ENCODE data around the gene MRPL21.
"Not testable (repeated sequence)": the region's sequence is repeated elsewhere in the genome, so short reads cannot be mapped to it uniquely, and the experiment has no call there.

The MRPL21 gene

DNA sequence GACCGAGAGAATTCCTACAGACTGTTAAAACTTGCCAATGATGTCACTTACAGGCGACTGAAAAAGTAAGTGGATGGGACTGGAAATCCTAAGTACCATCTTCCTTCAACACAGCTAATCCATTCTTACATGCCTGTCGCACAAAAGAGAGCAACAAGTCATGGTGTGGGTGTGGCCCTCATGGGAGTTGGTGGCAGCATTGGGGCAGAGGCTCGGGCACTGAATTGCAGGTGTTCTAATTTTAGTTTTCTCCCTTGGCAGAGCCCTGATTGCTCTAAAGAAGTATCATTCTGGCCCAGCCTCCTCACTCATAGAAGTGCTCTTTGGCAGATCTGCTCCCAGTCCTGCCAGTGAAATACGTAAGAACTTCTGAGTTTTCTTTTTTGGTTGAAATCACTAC, 4.6 kb upstream of the MRPL21 start:
- no peak for DNase-seq

GRCh38 chr11:68905421-68906360, 2.1 kb upstream of the MRPL21 start:
- DNase-seq, result no peak

DNA sequence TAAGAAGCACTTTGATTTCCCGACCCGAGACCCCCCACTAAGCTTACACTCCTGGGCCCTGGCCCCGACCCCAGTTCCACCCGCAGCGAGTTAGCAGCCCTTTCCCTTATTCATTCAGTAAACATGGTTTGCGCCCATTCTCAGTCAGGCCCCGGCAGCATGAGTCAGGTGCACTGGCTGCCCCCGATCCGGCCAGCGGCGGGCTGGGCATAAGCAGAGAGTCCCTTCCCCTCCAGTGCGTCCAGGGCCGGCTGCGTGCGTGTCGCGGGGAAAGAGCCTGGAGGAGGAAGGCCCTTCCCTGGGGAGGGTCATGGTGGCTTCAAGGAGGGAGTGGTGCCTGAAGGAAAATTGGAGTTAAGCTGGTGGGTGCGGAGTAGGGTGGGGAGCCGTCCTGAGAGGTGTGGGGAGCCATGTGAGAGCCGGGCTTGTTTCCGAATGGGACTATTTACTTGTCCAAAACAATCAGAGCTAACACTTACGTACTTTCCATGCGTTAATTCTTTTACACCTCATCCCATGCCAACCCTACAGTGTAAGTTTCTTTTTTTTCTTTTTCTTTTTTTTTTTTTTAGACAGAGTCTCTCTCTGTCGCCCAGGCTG, 716 bp upstream of the MRPL21 start:
- peak; percentile 4 for DNase-seq

DNA sequence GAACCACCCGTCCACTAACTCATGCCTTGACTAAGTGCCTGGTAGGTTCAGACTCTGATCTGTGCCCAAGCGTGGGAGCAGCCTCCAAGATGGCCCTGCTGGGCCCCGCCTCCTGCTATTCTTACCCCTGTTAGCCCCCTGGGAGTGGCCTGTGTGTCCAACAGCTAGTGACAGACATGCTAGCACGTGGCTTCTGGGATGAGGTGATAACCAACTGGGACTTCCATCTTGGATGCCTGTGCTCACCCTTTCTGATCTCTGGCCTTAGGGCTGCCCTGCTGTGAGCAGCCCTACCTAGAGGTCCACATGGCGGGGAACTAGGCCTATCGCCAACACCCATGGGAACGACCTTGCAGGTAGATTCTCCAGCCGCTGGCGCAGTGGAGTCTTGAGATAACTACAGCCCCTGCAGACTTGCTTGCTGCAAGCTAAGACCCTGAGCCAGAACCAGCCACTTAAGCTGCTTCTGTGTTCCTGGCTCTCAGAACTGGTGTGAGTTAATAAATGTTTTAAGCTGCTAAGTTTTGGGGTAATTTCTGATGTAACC, 2.7 kb downstream of the MRPL21 start:
- no peak for DNase-seq

DNA sequence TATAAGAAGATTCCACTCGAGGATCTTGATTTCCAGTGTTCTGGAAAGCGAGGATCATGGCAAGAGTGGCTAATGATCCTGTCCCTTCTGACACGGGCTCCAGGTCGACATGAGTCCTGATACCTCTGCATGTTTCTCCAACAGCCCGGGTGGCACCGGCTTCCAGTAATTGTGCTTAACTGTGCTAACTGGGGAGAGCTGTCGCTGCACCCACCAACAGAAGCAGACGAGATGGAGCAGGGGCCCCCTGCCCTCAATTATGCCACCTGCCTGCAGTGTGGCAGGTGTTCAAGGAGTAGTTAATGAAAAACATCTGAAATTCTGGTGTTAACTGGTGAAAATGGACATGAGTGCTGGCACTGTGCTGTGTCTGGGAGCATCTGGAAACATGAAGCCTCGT, 6.2 kb downstream of the MRPL21 start:
- DNase-seq, result no peak

DNA sequence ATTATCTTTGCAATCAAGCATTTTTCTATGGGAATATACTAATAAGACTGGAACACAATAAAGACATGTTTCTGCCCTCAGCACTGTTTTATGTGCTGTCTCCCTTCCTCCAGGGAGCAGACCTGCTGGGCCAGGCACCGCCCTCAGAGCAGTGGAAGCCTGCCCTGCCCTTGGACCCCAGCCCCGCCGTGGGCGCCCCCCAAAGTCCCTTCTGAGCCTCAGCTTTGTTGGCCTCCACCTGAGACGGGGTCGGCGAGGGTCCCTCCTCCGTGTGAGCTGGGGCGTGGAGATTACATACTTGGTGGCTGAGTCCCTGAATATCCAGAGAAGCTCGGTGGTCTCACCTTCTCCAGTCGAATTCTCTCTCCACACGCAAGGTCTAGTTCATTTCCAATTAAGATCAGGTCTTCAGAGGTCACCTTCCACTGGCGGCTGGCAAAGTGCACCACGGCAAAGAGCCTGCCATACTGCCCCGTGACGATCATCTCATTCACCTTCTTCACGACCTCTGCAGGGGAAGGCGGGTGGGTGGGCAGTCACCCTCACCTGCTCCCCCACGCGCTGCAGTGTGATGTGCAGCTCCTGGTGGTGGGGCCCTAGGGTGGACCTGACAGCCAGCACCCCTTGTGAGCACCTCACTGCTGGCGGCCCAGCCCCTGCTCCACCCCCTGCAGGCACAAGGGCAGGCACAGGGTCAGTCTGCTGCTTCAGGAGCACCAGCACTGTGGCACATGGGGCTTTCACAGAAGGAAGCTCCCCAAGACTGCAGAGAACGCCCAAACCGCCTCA, 7.3 kb downstream of the MRPL21 start:
- no peak for DNase-seq

DNA sequence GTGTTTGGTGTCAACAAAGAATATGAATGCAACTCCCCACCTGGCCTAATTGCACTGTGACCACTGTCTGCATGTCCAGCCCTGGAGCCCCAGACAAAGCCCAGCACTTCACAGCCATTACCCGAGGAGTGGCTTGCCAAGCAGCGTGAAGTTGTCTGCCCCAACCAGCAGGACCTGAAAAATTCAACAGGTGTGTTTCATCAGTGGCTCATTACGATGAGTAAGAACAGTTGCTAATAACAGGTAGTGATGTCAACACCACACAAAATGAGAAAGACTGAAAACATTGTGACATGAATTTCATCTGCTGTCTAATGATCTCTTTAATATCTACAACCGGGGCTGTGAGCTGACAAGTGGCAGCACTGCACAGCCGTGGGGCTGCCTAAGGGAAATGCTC, 10.3 kb downstream of the MRPL21 start:
- DNase-seq, result no peak

GRCh38 chr11:68892576-68892975, 11.1 kb downstream of the MRPL21 start:
- DNase-seq, result no peak

GRCh38 chr11:68891351-68891948, 12.2 kb downstream of the MRPL21 start:
- DNase-seq, result no peak

DNA sequence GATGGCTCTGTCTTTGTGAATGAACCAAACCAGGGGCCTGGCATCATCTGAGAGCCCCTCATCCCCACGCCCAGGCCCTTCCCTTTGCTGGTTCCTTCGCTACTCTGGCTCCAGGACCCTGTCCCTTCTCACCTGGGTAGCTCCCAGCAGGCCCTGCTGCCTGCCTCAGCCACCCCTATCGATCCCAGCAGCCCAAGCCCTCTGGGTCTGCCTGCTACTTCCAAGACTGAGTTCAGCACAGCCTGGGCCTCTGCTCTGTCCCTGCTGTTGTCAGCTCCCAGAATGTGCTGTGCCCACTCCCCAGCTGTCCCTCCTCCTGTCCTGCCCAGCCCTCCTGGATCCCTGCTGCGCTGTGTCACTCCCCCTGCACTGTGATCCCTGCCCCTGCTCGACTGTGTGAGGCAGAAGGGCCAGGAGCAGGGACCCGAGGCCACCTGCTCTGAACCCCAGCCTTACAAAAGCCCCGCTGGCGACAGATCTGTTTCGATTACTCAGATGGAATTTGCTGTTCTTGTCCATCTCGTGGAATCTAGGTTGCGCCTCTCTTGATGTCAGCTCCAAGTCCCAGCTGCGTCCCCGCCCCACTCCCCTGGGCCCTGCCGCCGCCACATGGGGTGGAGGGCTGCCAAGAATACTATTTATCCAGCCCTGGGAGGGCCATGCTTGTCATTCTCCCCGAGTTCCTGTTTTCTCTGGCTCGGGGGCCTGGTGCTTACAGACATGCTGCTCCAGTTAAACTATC, 13.0 kb downstream of the MRPL21 start:
- DNase-seq, result no peak

DNA sequence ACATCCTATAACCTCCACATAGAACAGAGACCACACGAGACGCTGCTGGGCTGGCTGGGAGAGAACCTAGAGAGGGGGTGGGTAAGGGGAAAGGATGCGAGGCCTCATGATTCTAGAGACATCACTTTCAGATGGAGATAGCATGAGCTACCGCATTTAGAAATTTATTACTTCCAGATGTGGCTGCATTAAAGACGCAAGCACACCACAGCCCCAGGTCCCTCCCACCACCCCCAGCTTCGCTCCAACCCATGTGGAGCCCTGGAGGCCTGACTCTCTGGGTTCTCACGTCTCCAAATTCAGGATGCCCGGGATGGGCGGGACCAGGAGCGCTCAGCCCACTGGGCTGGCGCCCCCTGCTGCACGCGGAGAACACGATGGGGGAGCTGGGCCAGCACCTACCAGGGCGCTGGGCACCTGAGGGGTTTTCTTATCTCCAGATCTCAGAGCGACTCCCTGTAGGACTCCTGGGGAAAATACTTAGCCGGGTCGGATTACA, 13.6 kb downstream of the MRPL21 start:
- DNase-seq, result no peak

DNA sequence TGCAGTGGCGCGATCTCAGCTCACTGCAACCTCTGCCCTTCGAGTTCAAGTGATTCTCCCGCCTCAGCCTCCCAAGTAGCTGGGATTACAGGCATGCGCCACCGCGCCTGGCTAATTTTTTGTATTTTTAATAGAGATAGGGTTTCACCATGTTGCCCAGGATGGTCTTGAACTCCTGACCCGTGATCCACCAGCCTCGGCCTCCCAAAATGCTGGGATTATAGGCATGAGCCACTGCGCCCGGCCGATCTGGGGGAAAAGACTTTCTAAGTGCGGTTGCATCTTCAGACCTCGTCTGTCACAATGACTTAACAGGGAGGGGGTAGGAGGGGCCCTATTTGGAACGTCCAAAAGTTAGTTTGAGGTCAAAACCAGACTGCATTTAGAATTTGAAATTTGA, 18.8 kb downstream of the MRPL21 start:
- not testable (repeated sequence) for DNase-seq

DNA sequence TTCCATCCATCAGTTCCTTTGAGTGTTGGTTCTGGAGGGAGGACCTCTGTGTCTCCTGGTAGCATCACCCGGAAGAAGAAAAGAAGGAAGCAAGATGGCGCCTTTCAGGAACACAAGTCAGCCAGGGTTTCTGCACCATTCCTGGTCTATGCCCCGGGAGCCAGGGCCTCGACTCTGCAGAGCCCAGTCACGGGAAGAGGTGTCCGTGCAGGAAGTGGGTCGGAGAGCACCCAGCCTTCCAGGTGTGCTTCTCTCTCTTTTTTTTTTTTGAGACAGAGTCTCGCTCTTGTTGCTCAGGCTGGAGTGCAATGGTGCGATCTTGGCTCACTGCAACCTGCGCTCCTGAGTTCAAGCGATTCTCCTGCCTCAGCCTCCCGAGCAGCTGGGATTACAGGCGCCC, 21.2 kb downstream of the MRPL21 start:
- DNase-seq, result no peak

- no peak for DNase-seq
Measured at GRCh38 chr11:68881320-68881719, 22.3 kb downstream of the MRPL21 start.

GRCh38 chr11:68880851-68881250, 22.8 kb downstream of the MRPL21 start:
- no peak for DNase-seq

- DNase-seq, result no peak
Measured at GRCh38 chr11:68878022-68878421, 25.6 kb downstream of the MRPL21 start.

DNA sequence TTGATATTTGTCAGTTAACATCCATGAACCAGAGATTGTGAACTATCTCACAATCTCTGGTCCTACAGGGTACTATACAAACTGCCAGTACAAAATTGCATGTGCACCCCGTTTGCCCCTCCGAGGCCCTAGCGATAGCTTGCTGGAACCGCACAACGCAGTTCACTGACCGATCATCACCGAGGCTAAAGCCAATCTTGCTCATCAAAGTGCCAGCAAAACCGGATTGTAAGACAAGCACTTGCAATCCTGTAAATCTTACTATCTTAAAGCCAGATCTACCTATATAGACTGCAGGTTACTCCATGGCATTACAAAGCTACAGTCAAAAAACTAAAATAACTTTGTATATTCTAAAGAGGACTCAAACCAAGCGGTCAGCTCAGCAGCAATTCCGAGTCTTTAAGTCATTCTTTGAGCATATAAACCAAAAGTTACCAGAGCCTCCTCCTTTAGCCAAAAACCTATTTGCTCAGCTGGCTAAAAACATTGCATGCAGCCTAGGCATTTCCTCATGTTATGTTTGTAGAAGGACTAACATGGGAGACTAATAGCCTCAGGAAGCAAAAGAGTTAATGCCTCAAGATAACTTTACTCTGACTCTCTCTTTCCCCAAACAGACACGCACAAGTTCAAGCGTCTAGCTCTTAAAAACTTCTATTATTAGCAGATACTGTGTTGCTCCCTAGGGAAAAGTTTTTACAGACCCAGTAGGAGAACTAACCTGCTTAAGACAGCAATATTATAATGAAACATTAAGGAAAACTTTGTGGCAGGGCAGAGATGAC, 31.2 kb downstream of the MRPL21 start:
- DNase-seq, result no peak

DNA sequence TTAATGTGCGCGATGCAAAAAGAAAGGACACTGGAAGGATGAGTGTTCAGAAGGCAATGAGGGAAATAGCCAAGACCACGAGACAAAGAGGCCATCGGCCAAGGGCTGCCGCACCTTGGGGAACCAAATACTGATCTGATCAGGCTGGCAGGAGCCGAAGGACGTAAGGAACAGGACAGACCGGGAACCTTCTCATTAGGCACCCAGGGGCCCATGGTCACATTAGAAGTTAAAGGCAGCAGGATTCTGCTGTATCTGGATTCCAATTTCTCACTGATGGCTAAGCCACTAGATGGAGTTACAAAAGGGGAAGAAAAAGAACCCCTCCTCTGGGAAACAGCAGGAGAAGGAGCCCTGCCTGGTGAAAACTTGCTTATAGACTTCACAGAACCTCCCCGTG, 33.2 kb downstream of the MRPL21 start:
- DNase-seq, result no peak

DNA sequence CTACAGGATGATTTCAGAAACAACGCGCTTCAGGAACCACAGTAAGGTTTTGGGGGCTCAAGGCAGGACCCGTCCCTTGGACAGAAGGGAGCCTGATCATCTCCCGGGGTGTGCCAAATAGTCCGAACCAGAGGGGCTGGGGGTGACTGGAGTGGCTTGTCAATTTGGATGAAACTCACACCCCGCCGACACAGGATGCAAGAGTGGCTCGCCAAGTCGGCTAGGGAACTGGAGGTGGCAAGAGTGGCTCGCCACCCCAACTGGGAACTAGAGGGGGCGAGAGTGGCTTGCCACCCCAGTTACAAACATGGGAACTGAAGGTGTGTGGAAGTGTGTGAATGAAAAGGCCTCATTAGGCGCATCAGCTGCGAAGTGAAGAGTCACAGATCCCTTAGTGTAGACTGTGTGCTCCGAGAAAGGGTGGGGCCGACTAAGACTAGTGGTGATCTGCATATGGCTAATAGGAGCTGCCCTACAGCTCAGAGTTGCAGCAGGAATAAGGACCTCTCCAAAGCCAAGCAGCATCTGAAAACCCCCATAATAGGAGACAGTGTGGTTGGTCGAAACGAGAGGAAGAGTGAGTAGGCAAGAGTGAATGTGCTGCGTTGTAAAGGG, 35.3 kb downstream of the MRPL21 start:
- no peak for DNase-seq

GRCh38 chr11:68867066-68867465, 36.6 kb downstream of the MRPL21 start:
- no peak for DNase-seq

DNA sequence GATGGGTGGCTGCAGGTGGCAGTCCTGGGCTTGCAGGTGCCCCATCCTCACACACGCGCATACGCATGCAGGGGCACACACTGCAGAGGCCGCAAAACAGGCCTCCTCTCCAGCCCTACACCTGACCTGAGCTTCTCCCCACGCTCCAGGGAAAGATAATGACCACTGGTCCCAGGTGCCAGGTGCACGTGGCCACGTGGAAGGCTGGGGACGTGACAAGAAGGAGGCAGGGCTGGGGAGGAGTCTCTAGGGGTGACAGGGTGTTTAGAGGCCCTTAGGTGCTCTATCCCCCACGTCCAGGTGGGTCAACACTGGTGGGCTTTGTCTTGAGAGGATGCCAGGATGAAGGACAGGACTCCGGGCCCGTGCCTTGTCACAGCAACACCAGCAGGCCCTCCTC, 38.4 kb downstream of the MRPL21 start:
- no peak for DNase-seq
